Activated naive CD8-positive, alpha-beta T cell treated with anti-CD3 and anti-CD28 coated beads, Interleukin-2, amount 50 U/mL, for 16 hours (primary cell): ENCODE results near the gene TPP1.

Experiments
- DNase-seq: peaks from one replicate; pipeline ENCODE4 v3.0.0-alpha.2; 2020; ENCODE audit warnings: low read depth, low spot score

The TPP1 gene

GRCh38 chr11:6646918-6647679 lies 27.9 kb upstream of the TPP1 start:
- no peak for DNase-seq

GRCh38 chr11:6646576-6646917 lies 27.3 kb upstream of the TPP1 start:
- DNase-seq: no peak

- DNase-seq: no peak
Measured at GRCh38 chr11:6646071-6646470, 26.8 kb upstream of the TPP1 start.

- no peak for DNase-seq
Measured at GRCh38 chr11:6642957-6643356, 23.7 kb upstream of the TPP1 start.

- DNase-seq: no peak
Measured at GRCh38 chr11:6640985-6641701, 21.9 kb upstream of the TPP1 start.

GRCh38 chr11:6640036-6640984 lies 21.1 kb upstream of the TPP1 start:
- DNase-seq: no peak

- DNase-seq: no peak
Measured at GRCh38 chr11:6638429-6638828, 19.2 kb upstream of the TPP1 start.

- no peak for DNase-seq
Measured at GRCh38 chr11:6637871-6638270, 18.6 kb upstream of the TPP1 start.

GRCh38 chr11:6636480-6636879 lies 17.3 kb upstream of the TPP1 start:
- no peak for DNase-seq

- DNase-seq: no peak
Measured at GRCh38 chr11:6635082-6635932, 16.1 kb upstream of the TPP1 start.

- no peak for DNase-seq
Measured at GRCh38 chr11:6634534-6634933, 15.3 kb upstream of the TPP1 start.

GRCh38 chr11:6633422-6634408 lies 14.5 kb upstream of the TPP1 start:
- DNase-seq: no peak

- DNase-seq: no peak
Measured at GRCh38 chr11:6632116-6633073, 13.2 kb upstream of the TPP1 start.

- DNase-seq: no peak
Measured at GRCh38 chr11:6631361-6631890, 12.2 kb upstream of the TPP1 start.

GRCh38 chr11:6630632-6631291 lies 11.5 kb upstream of the TPP1 start:
- DNase-seq: no peak

GRCh38 chr11:6629892-6630631 lies 10.8 kb upstream of the TPP1 start:
- DNase-seq: no peak

- DNase-seq: no peak
Measured at GRCh38 chr11:6629573-6629891, 10.3 kb upstream of the TPP1 start.

GRCh38 chr11:6628526-6628925 lies 9.3 kb upstream of the TPP1 start:
- DNase-seq: no peak
